ENCODE measurements around the gene DHX36. TPM values are rescaled to one million over a fixed set of nuclear protein-coding genes. Genes with fewer than 3 reads are reported as not detected.

The DHX36 gene
- total RNA-seq, 1 experiment from 2014 or later: 54.6 TPM

DNA sequence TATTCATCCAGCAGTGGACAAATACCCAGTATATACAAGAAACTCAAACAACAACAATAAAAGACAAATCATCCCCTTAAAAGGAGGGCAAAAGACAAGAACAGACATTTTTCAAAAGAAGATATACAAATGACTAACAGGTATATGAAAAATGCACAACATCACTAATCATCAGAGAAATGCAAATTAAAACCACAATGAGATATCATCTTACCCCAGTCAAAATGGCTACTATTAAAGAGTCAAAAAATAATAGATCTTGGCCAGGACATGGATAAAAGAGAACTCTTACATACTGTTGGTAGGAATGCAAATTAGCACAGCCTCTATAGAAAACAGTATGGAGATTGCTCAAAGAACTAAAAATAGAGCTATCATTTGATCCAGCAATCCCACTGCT is 16.9 kb downstream of the DHX36 start:
- Histone ChIP-seq H3K27ac (no peak overlapping the region), H3K4me3 (no peak overlapping the region), H3K4me1 (no peaks in the 10 kb centered on the region), H3K36me3 (peaks cover 73% of the 10 kb centered on the region), H3K27me3 (no peaks in the 10 kb centered on the region), H3K9me3 (replicated peaks) (no peaks in the 10 kb centered on the region)
- DNase-seq: no peak

GRCh38 chr3:154304936-154305335 is 19.4 kb downstream of the DHX36 start:
- Histone ChIP-seq H3K27ac (no peak overlapping the region), H3K4me1 (no peaks in the 10 kb centered on the region), H3K9me3 (replicated peaks) (no peaks in the 10 kb centered on the region), H3K36me3 (peaks cover 84% of the 10 kb centered on the region), H3K27me3 (no peaks in the 10 kb centered on the region), H3K4me3 (no peak overlapping the region)
- DNase-seq: no peak

DNA sequence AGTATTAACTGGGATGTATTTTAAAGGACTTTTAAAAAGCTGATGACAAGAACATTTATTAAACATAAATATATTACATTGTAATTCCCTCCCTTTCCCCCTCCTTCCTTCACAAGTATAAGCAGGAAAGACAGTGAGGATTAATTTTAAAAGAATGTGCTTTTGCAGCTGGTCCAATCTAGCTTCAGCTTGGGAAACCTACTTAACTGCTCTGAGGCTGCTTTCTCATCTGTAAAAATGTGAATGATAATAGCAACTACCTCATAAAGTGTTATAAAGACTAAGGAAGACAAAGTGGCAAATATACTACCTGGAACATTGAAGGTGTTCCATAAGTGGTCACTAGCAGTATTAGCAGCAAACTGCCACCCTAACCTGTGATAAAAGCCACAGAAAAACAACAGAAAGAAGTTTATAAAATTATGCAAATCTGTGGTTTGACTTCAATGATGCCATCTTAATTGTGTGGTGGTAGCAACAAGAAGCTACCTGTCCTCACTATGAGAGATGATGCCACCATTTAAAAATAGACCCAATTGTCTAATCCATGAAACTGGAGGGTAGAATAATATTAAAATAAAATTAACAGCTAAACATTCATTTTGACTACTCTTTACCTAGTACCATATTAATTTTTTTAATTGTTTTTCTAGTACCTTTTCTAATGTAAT is 20.0 kb downstream of the DHX36 start:
- DNase-seq: no peak
- Histone ChIP-seq H3K27ac (no peak overlapping the region), H3K4me3 (no peak overlapping the region), H3K36me3 (peaks cover 83% of the 10 kb centered on the region), H3K27me3 (no peaks in the 10 kb centered on the region), H3K9me3 (replicated peaks) (no peaks in the 10 kb centered on the region), H3K4me1 (no peaks in the 10 kb centered on the region)

DNA sequence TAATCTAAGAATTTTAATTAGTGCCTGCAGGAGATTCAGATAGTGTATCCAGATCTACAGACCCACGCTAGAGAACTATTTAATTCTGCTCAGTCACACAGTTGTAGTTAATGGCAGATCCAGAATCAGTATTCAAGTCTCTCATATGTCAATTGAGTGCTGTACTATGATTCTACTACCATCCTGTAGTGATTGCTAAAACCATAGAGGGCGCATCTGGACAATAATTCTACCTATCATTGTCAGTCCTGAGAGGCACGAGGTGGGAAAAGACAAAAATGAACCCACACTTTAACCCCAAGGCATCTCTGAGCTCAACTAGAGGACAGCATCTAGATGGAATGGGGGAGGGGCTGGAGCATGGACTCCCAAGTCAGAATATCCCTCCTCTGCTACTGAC is 22.7 kb downstream of the DHX36 start:
- Histone ChIP-seq H3K36me3 (peaks cover 81% of the 10 kb centered on the region), H3K4me3 (no peak overlapping the region), H3K4me1 (no peaks in the 10 kb centered on the region), H3K27ac (no peak overlapping the region), H3K9me3 (replicated peaks) (no peaks in the 10 kb centered on the region), H3K27me3 (no peaks in the 10 kb centered on the region)
- no peak for DNase-seq

GRCh38 chr3:154294016-154294415 is 30.3 kb downstream of the DHX36 start:
- Histone ChIP-seq H3K36me3 (peaks cover 71% of the 10 kb centered on the region), H3K4me1 (no peaks in the 10 kb centered on the region), H3K27me3 (no peaks in the 10 kb centered on the region), H3K4me3 (no peak overlapping the region), H3K9me3 (replicated peaks) (no peaks in the 10 kb centered on the region), H3K27ac (no peak overlapping the region)
- no peak for DNase-seq

DNA sequence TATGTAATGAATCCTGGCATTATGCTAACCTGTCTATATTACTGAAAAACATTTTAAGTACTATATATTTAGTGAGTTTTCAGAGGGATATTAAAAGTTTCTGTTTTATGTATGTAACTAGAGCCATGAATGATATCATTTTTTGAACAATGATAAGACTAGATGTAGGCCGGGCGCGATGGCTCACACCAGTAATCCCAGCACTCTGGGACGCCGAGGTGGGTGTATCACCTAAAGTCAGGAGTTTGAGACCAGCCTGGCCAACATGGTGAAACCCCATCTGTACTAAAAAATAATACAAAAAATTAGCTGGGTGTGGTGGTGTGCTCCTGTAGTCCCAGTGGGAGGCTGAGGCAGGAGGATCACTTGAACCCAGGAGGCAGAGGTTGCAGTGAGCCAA is 34.1 kb downstream of the DHX36 start:
- Histone ChIP-seq H3K27me3 (no peaks in the 10 kb centered on the region), H3K27ac (no peak overlapping the region), H3K4me1 (no peaks in the 10 kb centered on the region), H3K36me3 (peaks cover 78% of the 10 kb centered on the region), H3K4me3 (no peak overlapping the region), H3K9me3 (replicated peaks) (no peaks in the 10 kb centered on the region)
- DNase-seq: no peak

DNA sequence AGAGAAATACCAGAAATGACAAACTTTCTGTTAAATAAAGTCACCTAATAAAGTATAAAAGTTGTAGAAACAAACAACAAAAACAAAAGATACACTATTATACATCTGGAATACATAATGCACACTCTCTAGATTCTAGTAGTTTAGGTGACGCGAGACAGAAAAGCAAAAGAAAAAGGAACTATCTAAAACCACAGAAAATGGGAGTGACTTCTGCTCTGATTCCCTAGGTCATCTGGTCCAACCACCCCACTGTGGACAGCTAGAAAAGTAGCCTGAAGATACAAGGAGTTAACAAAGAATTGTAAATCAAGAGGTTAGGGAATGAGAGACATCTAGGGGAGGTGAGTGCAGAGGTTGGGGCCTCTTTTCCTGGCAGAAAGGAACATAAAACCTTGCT is 39.1 kb downstream of the DHX36 start:
- Histone ChIP-seq H3K4me1 (no peaks in the 10 kb centered on the region), H3K27ac (no peak overlapping the region), H3K27me3 (no peaks in the 10 kb centered on the region), H3K4me3 (no peak overlapping the region), H3K9me3 (replicated peaks) (no peaks in the 10 kb centered on the region), H3K36me3 (peaks cover 80% of the 10 kb centered on the region)
- DNase-seq: no peak

- H3K4me3 ChIP-seq: no peak overlapping the region
- H3K27me3 ChIP-seq: no peaks in the 10 kb centered on the region
- no peaks in the 10 kb centered on the region for H3K9me3 ChIP-seq (replicated peaks)
- H3K27ac ChIP-seq: no peak overlapping the region
- no peak for DNase-seq
- peaks cover 76% of the 10 kb centered on the region for H3K36me3 ChIP-seq
- H3K4me1 ChIP-seq: no peaks in the 10 kb centered on the region
Observed at GRCh38 chr3:154280161-154280560, 44.1 kb downstream of the DHX36 start.

GRCh38 chr3:154275965-154276364 is 48.3 kb downstream of the DHX36 start:
- Histone ChIP-seq H3K27ac (no peak overlapping the region), H3K4me1 (no peaks in the 10 kb centered on the region), H3K4me3 (no peak overlapping the region), H3K27me3 (no peaks in the 10 kb centered on the region), H3K36me3 (peaks cover 64% of the 10 kb centered on the region), H3K9me3 (replicated peaks) (no peaks in the 10 kb centered on the region)
- no peak for DNase-seq

GRCh38 chr3:154275292-154275691 is 49.0 kb downstream of the DHX36 start:
- peaks cover 62% of the 10 kb centered on the region for H3K36me3 ChIP-seq
- H3K27me3 ChIP-seq: no peaks in the 10 kb centered on the region
- no peak for DNase-seq
- H3K27ac ChIP-seq: no peak overlapping the region
- no peak overlapping the region for H3K4me3 ChIP-seq
- H3K9me3 ChIP-seq (replicated peaks): no peaks in the 10 kb centered on the region
- no peaks in the 10 kb centered on the region for H3K4me1 ChIP-seq

DNA sequence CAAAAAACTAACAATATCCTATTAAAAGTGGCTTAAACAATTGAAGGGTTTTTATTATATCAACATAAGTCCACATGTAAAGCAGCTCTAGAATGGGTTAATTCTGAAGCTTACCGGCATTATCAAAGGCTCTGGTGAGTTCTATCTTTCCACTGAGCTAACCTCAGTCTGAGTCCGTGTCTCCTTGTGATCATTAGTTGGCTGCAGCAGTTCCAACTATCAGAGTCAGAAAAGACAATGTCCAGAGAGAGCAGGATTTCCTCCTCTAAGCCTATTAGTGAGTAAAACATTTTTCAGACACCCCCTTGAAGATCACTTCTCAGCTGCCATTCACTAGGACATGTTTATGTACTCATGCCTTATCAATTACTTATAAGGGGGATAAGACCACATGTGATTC is 49.9 kb downstream of the DHX36 start:
- Histone ChIP-seq H3K27me3 (no peaks in the 10 kb centered on the region), H3K27ac (no peak overlapping the region), H3K36me3 (peaks cover 62% of the 10 kb centered on the region), H3K9me3 (replicated peaks) (no peaks in the 10 kb centered on the region), H3K4me3 (no peak overlapping the region), H3K4me1 (no peaks in the 10 kb centered on the region)
- DNase-seq: no peak

- Histone ChIP-seq H3K4me1 (no peaks in the 10 kb centered on the region), H3K36me3 (peaks cover 55% of the 10 kb centered on the region), H3K27ac (no peak overlapping the region), H3K4me3 (no peak overlapping the region), H3K9me3 (replicated peaks) (no peaks in the 10 kb centered on the region), H3K27me3 (no peaks in the 10 kb centered on the region)
- DNase-seq: no peak
Observed at GRCh38 chr3:154273381-154273780, 50.9 kb downstream of the DHX36 start.

DNA sequence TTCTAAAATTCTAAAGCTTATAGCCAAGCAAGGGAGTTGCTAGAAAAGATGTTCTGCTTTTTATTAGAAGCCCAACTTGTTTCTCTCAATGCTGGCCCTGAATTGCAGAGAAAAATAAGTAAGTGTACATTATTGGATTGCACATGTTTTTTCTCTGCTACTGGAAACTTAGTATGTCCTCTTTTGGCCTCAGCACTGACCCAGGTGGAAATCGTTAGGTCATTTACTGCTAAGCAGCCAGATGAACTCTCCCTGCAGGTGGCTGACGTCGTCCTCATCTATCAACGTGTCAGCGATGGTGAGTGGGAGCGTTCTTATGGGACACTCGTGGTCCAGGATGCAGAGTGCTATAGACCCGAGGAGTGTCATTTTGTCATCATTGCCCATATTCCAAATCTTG is 69.8 kb downstream of the DHX36 start:
- Histone ChIP-seq H3K4me3 (no peak overlapping the region), H3K36me3 (peaks cover 28% of the 10 kb centered on the region), H3K27ac (no peak overlapping the region), H3K27me3 (no peaks in the 10 kb centered on the region), H3K4me1 (no peaks in the 10 kb centered on the region), H3K9me3 (replicated peaks) (no peaks in the 10 kb centered on the region)
- no peak for DNase-seq

GRCh38 chr3:154252759-154253638 is 71.3 kb downstream of the DHX36 start:
- no peaks in the 10 kb centered on the region for H3K9me3 ChIP-seq (replicated peaks)
- DNase-seq: peak; percentile 73 to 85
- no peak overlapping the region for H3K4me3 ChIP-seq
- no peak overlapping the region for H3K27ac ChIP-seq
- H3K4me1 ChIP-seq: no peaks in the 10 kb centered on the region
- peaks cover 18% of the 10 kb centered on the region for H3K36me3 ChIP-seq
- no peaks in the 10 kb centered on the region for H3K27me3 ChIP-seq

GRCh38 chr3:154251610-154252009 is 72.7 kb downstream of the DHX36 start:
- Histone ChIP-seq H3K9me3 (replicated peaks) (no peaks in the 10 kb centered on the region), H3K27me3 (no peaks in the 10 kb centered on the region), H3K4me3 (no peak overlapping the region), H3K27ac (no peak overlapping the region), H3K36me3 (peaks cover 6% of the 10 kb centered on the region), H3K4me1 (no peaks in the 10 kb centered on the region)
- DNase-seq: no peak
